ENCODE results near the gene COL5A1.
A peak's percentile ranks its signal among the peaks of the same experiment; 100 is the strongest.

The COL5A1 gene
- 1.3 to 1.9 reads per million in 2 donors for total RNA-seq

DNA sequence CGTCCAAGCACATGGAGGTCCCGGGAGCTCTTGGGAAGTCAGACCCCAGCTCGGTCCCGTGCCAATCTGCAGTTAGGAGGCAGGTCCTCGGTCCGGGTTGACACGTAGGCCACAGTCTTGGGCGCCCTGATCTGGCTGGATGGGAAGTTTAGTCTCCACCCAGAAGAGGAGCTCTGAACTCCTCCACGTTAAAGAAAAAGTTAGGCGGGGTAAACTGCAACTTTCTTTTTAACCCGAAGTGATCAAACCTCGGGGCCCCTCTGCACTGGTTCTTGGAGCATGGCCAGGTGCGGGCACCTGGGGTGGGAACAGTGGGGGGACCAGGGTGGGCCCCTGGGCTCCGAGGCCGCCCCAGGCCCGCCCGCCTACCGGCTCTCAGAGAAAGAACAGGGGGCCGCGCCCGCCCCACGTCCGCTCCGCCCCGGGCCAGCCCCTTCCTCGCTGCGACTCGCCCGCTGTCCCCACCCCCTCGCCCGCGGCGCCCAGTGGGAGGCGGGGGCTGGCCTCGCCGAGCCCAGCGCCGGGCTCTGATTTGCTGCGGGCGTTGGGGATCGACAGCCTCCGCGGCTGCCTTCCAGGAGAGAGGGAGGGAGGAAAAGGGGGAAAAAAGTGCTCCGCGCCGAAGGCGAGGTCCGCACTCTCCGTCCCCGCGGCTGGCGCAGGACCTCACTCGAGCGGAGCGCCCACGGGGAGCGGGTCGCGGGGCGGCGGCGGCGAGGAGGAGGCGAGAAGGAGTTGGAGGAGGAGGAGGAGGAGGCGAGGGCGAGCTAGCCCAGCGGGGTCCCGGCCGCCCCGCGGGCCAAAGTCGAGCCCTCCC is at the start of gene COL5A1:
TSS of gene COL5A1 (plus strand) at position 631 of the 817 bp plus-strand sequence. CDS start 385 bp downstream, outside the sequence.
- DNase-seq, result peak in 3 of 5 experiments; percentile 13 to 61 (median 22)

DNA sequence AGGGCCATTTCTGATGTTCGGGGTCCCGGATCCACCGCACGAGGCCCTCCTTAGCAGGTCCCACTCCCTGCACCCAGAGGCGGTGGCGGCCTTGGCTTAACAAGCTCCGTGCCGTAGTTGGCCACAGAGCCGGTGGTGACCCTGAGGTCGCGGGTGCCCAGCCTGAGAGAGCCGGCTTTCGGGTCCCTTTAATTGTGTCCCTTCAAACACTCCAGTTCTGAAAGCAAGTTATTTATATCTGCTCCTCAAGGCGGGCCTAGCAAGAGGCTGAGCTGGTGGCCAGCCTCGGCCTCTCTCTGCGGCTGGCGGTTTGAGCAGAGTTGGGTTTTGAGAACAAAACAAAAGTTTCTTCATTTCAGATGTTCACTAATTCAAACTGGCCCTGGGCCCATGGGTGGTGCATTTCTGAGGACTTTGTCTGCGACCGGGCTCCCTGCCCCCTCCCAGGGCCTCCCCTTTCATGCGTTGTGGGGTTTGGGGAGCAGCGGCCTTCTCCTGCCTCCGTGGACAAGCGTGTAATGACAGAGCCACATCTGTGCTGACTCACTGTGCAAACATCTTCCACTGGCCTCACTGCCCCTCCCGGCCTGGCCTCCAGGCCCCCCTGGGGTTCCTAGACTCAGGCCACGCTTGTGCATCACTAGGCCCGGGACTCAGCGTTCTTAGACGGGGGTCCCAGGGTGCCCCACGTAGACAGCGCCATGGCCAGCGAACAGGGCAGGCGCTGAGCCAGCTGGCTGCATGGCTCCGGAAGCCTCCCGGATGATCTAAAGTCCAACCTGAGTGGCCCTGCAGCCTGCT is 49.4 kb upstream of the COL5A1 start:
- DNase-seq, result no peak

DNA sequence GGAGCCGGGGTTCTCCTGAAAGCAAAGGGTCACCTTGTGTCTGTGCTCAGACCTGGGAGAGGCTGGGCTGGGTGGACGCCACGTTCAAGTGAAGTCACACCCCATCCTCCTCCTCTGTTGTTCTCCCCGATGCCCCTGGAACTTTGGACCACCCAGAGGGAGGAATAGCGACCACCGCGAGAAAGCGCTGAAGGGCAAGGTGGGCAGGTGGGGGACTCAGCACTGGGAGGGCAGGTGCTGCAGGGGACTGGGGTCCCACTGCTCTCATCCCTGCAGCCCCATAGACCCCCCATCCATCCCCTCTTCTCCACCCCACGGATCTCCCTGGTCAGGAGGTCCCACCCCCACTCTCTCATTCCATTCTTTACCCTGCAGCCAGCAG is 48.8 kb upstream of the COL5A1 start:
- DNase-seq, result no peak

DNA sequence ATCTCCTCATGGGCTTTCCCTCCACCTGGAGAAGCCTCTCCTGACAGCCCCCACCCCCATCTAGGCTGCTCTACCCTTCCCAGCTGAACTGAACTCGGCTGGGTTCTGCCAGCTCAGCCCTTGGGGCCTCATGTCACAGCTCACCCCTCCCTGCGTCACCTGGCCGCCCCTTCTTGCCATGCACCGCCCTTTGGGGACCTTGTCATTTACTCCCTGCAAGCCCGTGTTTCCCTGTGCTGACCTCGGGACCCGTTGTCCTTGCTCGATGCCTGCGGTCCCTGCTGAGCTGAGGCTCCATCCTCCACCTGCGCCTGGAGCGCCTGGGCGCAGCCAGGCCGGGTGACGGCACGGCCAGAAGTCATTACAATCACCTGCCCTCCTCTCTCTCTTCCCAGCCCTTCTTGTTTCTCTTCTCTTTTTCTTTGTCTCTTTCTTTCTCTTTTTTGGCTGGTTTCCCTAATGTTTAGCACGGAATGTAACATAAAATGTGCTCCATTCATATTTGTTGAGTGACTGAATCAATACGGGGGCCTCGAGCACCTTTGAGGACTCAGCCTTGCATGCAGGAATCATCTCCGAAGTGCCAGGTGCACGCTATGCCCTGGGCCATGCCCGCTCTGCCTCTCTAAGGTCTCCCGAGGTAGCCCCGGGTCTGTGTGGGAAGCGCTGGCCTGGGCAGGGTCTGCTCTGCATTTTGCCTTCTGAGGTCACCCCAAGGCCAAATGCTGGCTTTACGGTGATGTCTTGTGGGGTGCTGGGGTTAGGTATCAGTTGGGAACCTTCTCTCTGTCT is 48.1 kb upstream of the COL5A1 start:
- DNase-seq, result no peak

DNA sequence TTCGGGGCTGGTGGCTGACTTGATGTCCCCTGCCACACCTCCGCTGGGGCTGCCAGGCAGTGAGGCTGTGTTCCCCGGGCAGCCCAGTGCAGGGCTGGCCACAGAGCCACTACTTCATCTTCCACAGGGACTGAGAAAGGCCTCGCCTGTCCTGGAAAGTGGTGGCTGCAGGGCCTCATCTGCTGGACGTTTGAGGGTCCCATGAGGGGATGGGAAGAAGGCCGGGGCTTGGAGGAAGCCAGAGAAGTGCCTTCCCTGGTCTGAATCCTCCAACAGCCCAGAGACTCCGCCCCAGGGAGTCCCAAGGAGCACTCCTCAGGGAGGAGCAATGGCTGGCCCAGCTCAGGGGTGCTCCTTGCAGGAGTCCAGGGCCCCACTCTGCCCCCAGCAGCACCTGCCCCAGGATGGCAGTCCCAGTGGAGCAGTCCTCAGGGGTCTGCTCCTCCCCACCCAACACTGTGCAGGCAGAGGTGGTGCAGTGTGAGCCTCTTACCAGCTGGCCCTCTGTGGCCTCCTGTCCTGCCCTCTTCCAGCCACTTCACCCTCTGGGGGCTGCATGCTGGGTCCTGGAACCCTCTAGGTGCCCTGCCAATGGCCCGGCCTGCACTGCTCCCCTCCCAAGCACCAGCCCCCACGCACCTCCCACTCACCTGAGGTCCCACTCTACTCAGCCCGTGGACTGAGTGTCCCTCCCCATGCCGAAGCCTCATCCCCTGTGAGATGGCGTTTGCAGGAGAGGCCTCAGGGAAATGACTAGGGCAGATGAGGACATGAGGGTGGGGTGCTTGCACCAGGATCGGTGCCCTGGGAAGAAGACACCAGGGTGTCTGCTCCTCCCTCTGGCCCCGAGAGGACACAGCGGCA is 47.3 kb upstream of the COL5A1 start:
- no peak for DNase-seq

DNA sequence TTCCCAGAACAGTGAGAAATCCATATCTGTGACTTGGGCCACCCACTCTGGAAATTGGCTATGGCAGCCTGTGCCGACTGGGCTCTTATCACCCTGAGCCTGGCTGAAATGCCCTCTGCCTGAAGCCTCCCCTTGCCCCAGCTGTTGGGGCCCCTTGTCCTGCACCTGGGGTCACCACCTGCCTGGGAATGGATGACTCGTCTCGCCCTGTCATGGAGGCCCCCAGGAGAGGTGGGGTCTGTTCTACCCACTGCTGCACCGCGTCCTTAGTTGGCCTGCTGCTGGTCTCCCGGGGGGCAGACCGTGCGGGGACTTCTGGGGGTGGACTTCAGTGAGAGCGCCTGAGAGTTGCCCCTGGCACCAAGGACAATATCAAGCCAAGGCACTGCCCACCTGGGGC is 46.6 kb upstream of the COL5A1 start:
- DNase-seq, result no peak

DNA sequence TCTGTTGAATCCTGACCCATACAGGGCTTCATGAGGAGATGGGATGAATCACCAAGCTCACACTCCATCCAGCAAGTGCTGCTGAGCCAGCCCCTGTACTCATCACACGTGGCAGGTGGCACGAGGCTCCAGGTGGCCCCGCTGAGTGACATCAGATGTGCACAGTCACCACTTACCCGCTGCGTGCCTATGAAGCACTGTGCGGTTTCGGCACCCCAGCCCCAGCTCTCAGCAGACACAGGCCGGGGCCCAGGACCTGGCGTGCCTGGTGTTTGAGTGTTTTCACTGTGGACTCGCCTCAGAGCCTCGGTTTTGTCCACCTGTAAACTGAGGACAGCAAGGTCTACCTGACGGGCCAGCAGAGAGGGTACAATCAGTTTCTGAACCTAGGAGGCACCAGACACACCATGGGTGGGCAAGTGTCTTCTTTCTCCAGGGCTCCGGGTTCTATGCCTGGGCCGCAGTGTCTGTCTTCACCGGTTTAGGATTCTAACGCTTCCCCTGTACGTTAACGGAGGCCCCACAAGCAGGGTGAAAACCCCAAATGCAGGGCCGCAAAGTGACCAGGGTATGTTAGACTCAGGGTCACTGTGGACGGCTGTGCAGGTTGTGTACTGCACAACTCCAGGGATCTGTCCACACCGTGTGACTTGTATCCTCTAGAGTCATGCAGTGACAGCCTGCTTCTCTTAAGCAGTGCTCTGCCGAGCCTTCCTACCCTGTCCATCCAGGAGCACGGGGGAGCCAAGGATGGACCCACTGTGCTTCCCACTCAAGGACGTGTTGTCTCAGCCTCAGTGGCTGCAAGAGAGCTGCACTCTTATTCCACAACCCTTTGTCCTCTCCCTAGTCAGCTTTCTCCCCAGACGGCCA is 44.3 kb upstream of the COL5A1 start:
- DNase-seq, result no peak

DNA sequence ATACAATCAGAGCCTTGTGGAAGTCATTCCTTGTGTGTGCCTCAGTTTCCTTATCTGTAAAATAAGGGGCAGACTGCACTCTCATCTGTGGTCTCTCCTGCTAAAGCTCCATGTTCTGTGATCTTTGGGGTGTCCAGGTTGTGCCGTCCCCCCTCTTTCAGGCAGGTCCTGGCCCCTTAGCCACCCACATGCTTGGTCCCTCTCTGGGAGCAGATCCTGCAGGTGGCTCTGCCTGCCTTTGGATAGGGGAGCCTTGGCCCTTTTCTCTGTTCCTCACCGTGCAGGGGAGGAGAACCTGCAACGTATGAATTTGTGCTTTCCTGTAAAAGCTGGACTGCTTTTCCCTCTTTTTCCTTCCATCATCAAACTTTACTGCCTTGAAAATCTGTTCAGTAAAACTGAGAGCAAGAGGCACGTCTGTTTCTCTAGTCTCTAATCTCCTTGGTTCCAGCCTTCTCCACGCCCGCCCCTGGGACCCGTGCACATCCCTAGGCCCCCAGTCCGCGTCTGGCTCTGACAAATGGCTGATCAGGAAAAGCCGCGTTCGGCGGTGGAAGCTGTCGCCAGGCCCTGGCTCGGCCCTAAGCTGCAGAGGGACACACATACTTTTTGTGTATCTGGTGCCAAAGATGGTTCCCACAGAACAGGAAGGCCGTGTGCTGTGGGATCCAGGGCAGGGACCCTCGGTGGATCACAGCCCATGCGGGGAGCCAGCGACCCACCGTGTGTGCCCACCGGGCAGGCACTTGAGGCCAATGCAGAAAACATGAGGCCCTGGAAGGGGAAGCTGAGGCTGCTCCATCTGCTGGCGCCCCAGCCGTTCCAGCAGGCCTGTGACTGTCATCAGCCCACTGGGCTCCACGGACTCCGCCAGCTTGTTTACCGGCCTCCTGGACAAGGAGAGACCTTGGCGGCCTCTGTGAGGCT is 43.4 kb upstream of the COL5A1 start:
- DNase-seq, result no peak

DNA sequence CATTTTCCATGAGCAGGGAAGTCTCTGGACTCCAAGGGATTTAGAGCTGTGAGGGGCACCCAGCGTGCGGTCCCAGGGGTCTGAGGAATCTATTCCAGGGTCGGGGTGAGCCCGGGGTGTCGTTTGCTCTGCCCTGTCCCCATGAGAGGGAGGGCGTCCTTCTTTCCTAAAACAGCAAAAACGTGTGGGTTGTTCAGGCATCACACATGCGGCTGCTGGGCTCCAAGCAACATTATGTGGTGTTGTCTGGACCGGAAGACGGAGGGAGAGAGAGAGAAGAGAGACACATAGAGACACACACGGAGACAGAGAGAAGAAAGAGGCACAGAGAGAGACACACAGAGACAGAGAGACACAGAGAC is 42.7 kb upstream of the COL5A1 start:
- DNase-seq, result no peak

DNA sequence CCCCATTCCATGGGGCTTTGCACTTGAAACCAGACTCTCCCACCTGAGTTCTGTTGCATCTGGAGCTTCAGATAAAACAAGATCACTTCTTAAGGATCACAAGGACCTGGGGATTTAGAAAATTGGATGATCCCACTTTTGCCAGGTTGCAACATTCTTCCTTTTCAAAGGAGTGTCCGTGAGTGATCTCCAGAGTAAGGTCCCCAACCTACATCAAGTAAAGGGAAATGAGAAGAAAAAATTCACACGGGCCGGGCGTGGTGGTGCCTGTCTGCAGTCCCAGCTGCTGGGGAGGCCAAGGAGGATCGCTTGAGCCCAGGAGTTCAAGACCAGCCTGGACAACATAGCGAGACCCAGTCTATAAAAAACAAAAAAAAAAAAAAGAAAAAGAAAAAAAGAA is 41.2 kb upstream of the COL5A1 start:
- no peak for DNase-seq

DNA sequence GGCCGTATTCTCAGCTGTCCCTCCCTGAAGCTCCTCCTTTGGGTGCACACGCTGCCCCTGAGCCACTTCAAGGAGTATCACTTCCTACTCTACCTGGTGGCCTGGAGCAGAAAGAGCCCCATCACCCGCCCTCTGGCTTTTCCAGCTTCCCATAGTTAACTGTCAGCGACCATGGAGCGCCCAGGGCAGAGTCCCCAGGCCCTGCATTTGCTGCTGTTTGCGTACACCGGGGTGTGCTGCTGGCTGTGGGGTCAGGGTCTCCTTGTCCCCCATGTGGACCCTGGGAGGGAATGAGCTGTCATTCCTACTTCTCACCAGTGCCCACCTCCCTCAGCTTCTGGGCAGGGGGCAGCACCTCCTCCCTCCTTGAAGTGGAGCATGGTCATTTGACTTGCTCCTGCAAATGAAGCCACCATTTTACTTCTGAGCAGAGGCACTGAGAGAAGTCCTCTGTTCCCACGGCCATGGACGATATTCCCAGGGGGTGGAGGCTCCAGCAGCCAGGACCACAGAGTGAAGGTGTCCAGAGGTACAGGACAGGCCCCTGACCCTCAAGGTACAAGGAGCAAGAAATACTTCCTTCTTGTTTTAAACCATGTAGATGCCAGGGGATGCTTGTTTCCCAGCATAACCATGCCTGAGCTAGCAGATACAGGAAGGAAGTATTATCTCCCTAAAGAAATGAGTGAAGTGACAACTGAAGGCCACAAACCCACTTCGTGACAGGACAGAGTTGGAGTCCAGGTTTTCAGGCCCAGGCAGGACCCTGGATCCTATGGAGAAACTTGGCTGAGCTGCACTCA is 40.6 kb upstream of the COL5A1 start:
- no peak for DNase-seq

DNA sequence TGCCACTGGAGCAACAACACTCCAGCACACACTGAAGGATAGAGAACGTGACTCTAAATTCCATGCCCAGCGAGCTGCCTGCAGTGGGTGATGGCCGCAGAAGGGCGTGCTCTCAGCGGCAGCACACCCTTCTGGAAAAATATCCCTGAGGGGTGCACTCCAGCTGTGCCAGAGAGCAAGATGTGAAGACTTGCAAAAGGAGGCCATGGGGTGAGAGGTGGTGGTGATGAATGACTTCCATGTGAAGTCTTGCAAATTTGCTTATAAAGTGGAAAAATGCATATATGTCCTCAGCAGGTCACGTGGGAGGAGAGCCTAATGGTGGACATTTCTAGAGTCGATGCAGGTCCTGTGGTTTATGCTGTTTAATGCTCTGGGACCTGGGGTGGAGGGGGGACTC is 39.8 kb upstream of the COL5A1 start:
- DNase-seq, result no peak

DNA sequence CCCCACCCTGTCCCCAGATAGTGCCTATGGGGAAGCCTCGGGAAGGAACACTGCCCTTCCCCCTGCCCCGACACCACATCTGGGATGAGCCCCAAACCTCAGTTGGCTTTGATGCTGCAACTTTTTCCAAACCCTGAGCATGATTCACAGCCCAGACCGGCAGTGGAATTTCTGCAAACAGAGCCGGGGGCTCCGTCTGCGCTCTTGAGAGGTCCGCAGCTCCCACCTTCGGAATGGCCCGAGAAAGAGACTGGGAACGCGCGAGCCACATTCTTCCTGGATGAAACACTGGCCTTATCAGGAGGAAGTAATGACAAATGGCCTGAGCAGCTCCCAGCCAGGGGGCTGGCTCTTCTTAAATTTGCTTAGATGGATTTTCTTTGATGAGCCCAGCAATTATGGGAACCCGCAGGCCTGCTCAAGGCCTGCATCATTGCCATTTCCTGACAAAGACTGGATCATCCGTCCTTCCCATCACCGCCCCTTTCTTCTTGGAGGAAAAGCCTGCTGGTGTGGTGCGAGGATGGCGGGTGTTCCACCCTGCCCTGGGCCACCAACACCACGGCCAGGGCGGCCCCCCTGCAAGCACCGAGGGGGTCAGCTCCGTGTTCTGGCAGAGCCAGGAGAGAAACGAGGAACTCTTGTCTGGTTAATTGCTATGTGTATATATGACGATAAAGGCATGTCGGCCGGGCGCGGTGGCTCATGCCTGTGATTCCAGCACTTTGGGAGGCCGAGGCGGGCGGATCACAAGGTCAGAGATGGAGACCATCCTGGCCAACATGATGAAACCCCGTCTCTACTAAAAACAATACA is 38.8 kb upstream of the COL5A1 start:
- no peak for DNase-seq

DNA sequence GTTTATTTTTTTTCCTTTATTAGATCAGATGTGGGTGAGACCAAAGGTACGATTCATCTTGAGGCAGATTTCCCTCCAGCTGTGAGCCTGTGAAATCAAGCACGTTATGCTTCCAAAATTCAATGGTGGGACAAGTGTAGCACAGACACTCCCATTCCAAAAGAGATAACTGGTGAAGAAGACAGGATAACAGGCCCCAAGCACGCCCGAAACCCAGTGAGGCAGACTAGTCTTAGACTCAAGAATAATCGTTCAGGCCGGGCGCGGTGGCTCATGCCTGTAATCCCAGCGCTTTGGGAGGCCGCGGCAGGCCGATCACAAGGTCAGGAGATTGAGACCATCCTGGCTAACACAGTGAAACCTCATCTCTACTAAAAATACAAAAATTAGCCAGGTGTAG is 36.8 kb upstream of the COL5A1 start:
- DNase-seq, result no peak

DNA sequence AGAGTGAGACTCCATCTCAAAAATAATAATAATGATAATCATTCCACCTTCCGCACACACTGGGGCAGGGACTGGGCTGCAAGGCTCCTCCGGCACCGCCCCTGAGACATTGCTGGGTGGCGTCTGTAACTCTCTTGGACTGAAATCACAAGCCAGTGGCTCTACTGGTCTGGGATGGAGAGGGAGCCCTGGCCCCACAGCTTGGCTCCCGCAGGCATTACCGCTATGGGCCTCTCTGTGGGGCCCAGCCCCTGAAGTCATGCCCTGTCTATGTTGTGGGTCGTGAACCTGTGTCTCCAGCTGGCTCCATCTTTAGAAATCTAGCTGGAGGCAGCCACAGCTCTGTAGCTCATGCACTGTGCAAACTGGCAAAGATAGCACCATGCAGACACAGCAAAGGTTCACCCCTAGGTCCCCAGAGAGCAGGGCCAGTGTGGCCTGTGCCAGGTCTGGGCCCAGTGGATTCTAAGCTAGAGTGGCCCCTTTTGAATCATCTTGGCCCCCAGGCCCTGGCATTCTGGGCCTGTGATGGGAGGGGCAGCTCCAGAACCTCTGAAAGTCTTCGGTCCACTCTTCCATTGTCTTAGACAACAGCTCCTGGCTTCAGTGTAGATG is 36.1 kb upstream of the COL5A1 start:
- no peak for DNase-seq

DNA sequence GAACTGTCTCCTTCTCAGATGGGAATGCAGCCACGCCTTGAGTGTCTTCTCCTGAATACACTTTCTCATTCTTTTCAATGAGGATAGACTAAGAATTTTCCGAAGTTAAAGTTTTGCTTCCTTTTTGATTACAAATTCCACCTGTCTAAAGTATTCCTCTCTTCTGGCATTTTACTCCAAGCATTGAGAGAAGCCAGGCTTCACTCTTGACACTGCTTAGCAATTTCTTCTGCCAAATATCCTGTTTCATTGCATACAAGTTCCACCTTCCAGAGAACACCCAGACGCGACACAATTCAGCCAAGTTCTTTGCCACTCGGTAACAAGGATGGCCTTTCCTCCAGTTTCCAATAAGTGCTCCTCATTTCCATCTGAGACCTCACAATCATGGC is 35.6 kb upstream of the COL5A1 start:
- no peak for DNase-seq

DNA sequence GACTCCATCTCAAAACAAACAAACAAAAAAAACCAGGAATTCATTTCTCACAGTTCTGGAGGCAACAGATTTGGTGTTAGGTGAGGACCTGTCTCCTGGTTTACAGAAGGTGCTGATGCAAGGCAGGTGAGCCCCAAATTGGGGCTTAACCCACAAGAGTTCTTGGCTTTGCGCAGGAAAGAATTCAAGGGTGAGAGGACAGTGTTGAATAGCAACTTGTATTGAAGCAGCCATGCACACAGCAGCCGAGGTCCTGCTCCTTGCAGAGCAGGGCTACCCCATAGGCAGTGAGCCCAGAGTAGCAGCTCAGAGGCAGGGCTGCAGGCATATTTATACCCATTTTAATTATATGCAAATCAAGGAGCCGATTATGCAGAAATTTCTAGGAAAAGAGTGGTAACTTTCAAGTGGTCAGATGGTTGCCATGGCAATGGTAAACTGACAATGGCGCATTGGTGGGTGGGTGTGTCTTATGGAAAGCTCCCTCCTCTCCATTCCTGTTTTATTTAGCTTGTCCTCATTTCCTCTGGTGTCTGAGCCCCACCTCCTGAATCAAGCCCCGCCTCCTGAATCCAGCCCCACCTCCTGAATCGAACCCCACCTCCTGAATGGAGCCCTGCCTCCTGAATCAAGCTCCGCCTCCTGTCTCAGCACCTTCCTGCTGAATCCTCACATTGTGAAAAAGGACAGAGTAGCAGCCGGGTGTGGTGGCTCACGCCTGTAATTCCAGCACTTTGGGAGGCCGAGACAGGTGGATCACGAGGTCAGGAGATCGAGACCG is 34.5 kb upstream of the COL5A1 start:
- no peak for DNase-seq

All from T-helper 2 cell (primary cell).